Left ventricle myocardium inferior (tissue), 1 donor: ENCODE data around the gene RAD1. TPM values are rescaled to one million over a fixed set of nuclear protein-coding genes. Genes with fewer than 3 reads are reported as not detected.

Source experiments
- DNase-seq: peaks from one replicate; pipeline ENCODE4 v3.0.0-alpha.2; 2020
- H3K27ac ChIP-seq: fragments of 200-600 bp; replicated peaks from 2 replicates; pipeline ENCODE4 v1.8.0; 2021
- H3K27me3 ChIP-seq: fragments of 200-600 bp; 2 replicates; pipeline ENCODE4 v1.8.0; 2021; ENCODE audit warnings: low read depth
- H3K36me3 ChIP-seq: fragments of 200-600 bp; 2 replicates; pipeline ENCODE4 v1.8.0; 2021
- H3K4me1 ChIP-seq: fragments of 200-600 bp; 2 replicates; pipeline ENCODE4 v1.8.0; 2021
- H3K4me3 ChIP-seq: fragments of 200-600 bp; 2 replicates; pipeline ENCODE4 v1.8.0; 2021; ENCODE audit warnings: mild to moderate bottlenecking, moderate library complexity
- H3K9me3 ChIP-seq: fragments of 200-600 bp; replicated peaks from 2 replicates; pipeline ENCODE4 v1.8.0; 2021
- intact Hi-C: fragments of 100-400 bp; cut with micrococcal nuclease; formaldehyde crosslinking; loops from one replicate; pipeline ENCODE4 v1.11.0; 2022
- total RNA-seq: library from RNA; stranded (reverse); fragmentation: NEBNext Ultra II Directional; extraction: Animal tissue kit (Norgen Biotek cat#: 25700); gene quantifications from one replicate; pipeline ENCODE4 v1.2.1, GENCODE V29; 2021
- TF ChIP-seq, protein P1 (sequence below): fragments of 200-600 bp; IDR thresholded peaks from 2 replicates; pipeline ENCODE4 v1.8.0; 2021; ENCODE audit warnings: antibody characterized with exemption, mild to moderate bottlenecking, borderline replicate concordance
- donor health status: DM: no; HTN: yes; CAD: no; lungs with severe emphysema.

Gene RAD1
- total RNA-seq, 1 donor from 2014 or later = 28.2 TPM

DNA sequence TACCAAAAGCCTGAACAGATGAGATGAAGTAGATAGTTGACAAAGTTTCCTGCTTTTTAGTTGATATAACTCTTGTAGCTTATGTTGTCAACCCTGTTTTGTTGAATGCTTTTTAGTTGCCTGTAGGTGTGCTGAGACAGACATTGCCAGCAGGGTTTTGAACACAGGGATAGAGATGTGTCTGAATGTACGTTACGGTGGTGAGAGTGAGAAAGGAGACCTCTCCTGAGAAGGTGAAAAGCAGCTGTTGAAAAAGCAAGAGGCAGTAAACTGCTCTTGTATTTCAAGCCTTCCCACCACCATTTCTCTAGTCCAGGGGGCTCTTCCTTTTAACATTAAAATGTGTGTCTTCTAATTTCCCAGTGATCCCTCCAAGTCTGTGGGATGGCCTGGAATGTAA lies 28.7 kb upstream of the RAD1 start:
- Histone ChIP-seq H3K27me3 (no peaks in the 10 kb centered on the region), H3K9me3 (no peaks in the 10 kb centered on the region), H3K4me1 (peaks cover 15% of the 10 kb centered on the region), H3K36me3 (peaks cover 72% of the 10 kb centered on the region), H3K27ac (peak overlapping the region; percentile 63), H3K4me3 (peak overlapping the region; percentile 42)
- TF ChIP-seq, protein P1, sequence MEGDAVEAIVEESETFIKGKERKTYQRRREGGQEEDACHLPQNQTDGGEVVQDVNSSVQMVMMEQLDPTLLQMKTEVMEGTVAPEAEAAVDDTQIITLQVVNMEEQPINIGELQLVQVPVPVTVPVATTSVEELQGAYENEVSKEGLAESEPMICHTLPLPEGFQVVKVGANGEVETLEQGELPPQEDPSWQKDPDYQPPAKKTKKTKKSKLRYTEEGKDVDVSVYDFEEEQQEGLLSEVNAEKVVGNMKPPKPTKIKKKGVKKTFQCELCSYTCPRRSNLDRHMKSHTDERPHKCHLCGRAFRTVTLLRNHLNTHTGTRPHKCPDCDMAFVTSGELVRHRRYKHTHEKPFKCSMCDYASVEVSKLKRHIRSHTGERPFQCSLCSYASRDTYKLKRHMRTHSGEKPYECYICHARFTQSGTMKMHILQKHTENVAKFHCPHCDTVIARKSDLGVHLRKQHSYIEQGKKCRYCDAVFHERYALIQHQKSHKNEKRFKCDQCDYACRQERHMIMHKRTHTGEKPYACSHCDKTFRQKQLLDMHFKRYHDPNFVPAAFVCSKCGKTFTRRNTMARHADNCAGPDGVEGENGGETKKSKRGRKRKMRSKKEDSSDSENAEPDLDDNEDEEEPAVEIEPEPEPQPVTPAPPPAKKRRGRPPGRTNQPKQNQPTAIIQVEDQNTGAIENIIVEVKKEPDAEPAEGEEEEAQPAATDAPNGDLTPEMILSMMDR = no peak
- DNase-seq = no peak
- intact Hi-C loops = no loop called here

DNA sequence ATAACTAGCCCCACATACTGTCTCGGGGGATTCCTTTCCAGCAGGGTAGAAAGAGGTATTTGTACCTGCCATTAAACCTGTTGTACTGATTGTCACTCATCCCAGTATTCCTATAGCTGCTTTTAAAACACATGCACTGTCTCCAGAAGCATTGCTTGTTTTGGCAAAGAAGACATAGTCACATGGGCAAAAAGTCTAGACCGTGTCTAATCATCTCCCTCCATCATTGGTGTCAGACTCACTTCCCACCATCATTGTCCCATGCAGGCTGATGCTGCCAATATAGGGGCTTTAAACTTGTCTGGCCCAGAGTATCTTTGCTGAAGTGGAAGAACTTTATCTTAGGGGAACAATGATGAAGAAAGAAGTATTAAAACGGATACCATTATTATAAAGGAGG lies 26.6 kb upstream of the RAD1 start:
- no peak overlapping the region for H3K27ac ChIP-seq
- intact Hi-C loops = no loop called here
- no peak for DNase-seq
- no peaks in the 10 kb centered on the region for H3K9me3 ChIP-seq
- peaks cover 15% of the 10 kb centered on the region for H3K4me1 ChIP-seq
- no peaks in the 10 kb centered on the region for H3K27me3 ChIP-seq
- H3K36me3 ChIP-seq = peaks cover 87% of the 10 kb centered on the region
- TF ChIP-seq, protein P1 = no peak
- no peak overlapping the region for H3K4me3 ChIP-seq

DNA sequence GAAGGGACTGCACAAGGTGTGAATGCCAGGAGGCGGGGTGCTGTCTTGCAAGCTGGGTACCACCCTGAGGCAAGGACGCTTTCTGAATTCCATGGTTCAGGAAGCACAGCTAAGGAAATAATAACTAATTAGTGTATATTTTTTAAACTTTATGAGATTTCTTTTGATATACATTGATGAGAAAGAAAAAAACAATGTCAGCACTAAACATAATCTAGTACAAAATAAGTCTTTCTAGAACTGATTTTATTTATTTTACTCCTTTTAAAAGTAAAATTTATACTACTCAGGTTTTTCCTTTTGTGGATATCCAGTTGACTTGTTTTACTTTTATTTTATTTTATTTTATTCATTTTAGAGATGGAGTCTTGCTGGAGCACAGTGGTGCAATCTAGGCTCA lies 17.6 kb upstream of the RAD1 start:
- Histone ChIP-seq H3K27ac (no peak overlapping the region), H3K36me3 (peaks cover 30% of the 10 kb centered on the region), H3K9me3 (no peaks in the 10 kb centered on the region), H3K27me3 (no peaks in the 10 kb centered on the region), H3K4me3 (no peak overlapping the region), H3K4me1 (peaks cover 36% of the 10 kb centered on the region)
- TF ChIP-seq, protein P1 = no peak
- intact Hi-C loops = no loop called here
- no peak for DNase-seq

DNA sequence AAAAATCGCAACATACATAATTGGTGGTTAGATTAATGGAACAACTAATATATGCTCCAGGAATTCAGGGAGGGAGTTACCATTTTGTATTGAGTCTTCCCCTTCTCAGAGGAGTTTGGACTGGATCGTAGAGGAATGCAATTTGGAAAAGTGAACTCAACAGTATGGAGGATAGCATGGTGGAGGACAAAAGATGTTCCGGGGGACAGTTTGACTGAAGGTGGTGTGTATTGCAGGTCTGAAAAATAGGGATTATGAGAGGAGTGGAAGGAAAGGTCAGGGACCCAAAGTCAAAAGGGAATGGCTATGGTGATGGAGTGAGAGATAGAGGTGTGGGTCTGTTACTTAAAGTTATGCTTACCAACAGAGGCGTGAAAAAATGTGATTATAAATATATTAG lies 15.6 kb upstream of the RAD1 start:
- peak overlapping the region; percentile 97 for H3K27ac ChIP-seq

DNA sequence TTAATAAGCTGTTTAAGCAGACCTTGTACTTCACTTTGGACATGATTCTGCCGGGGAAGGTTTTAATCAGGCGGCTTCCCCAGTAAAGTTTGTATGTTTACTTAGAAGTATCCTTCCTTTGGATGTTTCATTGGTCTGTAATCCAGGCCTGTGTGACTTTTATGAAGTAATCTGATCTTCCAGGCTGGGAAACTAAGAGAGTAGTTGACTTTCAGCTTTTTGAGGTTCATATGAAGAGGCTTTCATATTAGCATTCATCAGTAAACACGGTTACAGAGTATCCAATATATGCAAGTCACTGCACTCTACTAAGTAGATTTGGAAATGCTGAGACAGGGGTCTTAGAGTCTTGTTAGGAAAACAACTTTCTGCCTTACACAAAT lies 15.1 kb upstream of the RAD1 start:
- intact Hi-C loops = no loop called here
- Histone ChIP-seq H3K36me3 (peaks cover 20% of the 10 kb centered on the region), H3K4me1 (peaks cover 33% of the 10 kb centered on the region), H3K27me3 (no peaks in the 10 kb centered on the region), H3K4me3 (peak overlapping the region; percentile 92), H3K27ac (peak overlapping the region; percentile 97), H3K9me3 (no peaks in the 10 kb centered on the region)
- TF ChIP-seq, protein P1 = no peak
- DNase-seq = no peak

More for the DNA sequence above, 15.6 kb upstream of the RAD1 start:
- Histone ChIP-seq H3K36me3 (peaks cover 20% of the 10 kb centered on the region), H3K27me3 (no peaks in the 10 kb centered on the region), H3K9me3 (no peaks in the 10 kb centered on the region), H3K4me3 (peak overlapping the region; percentile 92), H3K4me1 (peaks cover 33% of the 10 kb centered on the region)
- DNase-seq = no peak
- intact Hi-C loops = no loop called here
- TF ChIP-seq, protein P1 = no peak
